Keratinocyte (primary cell): ENCODE measurements around the gene ABCA7. TPM values are rescaled to one million over a fixed set of nuclear protein-coding genes. Genes with fewer than 3 reads are reported as not detected.

Experiments
- DNase-seq: peaks from one replicate; pipeline ENCODE4 v3.0.0-alpha.2; 2011; ENCODE audit warnings: low read depth, missing footprints, low spot score
- FAIRE-seq: peaks from 2 replicates; lab custom pipeline; 2011; peaks lifted over from hg19 to GRCh38; lab: Jason Lieb, UNC
- H2AFZ ChIP-seq: 2 replicates; pipeline ENCODE4 v1.6.0; 2012; ENCODE audit warnings: low read length, control low read depth, inconsistent platforms; ENCODE audit not compliant: control insufficient read depth
- H3K27ac ChIP-seq: 2 replicates; pipeline ENCODE4 v1.5.1; 2011; ENCODE audit warnings: low read length; ENCODE audit not compliant: control insufficient read depth, insufficient read depth
- H3K27me3 ChIP-seq: 3 replicates; pipeline ENCODE4 v1.6.0; 2011; ENCODE audit warnings: low read length; ENCODE audit not compliant: control insufficient read depth, insufficient read depth; ENCODE audit errors: extremely low read depth
- H3K36me3 ChIP-seq, 2 experiments: 2 replicates in 1 of 2; 3 replicates in 1 of 2; pipeline ENCODE4 v1.5.1; 2011; ENCODE audit warnings: low read length in 2 of 2, mild to moderate bottlenecking in 1 of 2; ENCODE audit not compliant: control insufficient read depth in 2 of 2, insufficient read depth in 2 of 2; ENCODE audit errors: extremely low read depth in 1 of 2
- H3K4me1 ChIP-seq: 3 replicates; pipeline ENCODE4 v1.5.1; 2011; ENCODE audit warnings: low read length; ENCODE audit not compliant: control insufficient read depth, insufficient read depth; ENCODE audit errors: extremely low read depth
- H3K4me2 ChIP-seq: 3 replicates; pipeline ENCODE4 v1.6.0; 2011; ENCODE audit warnings: low read depth, low read length; ENCODE audit not compliant: control insufficient read depth, insufficient read depth; ENCODE audit errors: extremely low read depth
- H3K4me3 ChIP-seq, 3 experiments: fragments of 200-600 bp in 1 of 3; sonication (generic) in 1 of 3; 2 replicates in 2 of 3; 3 replicates in 1 of 3; pipeline ENCODE4 v1.5.1; 2011 to 2016; ENCODE audit warnings: low read length in 3 of 3, mild to moderate bottlenecking in 3 of 3, control low read depth in 2 of 3, inconsistent platforms in 1 of 3, low read depth in 1 of 3, mixed read lengths in 1 of 3, mixed run types in 1 of 3, moderate library complexity in 1 of 3; ENCODE audit not compliant: control insufficient read depth in 2 of 3, insufficient read depth in 2 of 3; ENCODE audit errors: extremely low read depth in 1 of 3
- H3K79me2 ChIP-seq: 2 replicates; pipeline ENCODE4 v1.6.0; 2012; ENCODE audit warnings: low read length; ENCODE audit not compliant: control insufficient read depth, insufficient read depth
- H3K9ac ChIP-seq: 3 replicates; pipeline ENCODE4 v1.6.0; 2011; ENCODE audit warnings: low read length; ENCODE audit not compliant: control insufficient read depth, insufficient read depth; ENCODE audit errors: extremely low read depth
- H3K9me1 ChIP-seq: 3 replicates; pipeline ENCODE4 v1.6.0; 2011; ENCODE audit warnings: low read length; ENCODE audit not compliant: control insufficient read depth, insufficient read depth; ENCODE audit errors: extremely low read depth
- H3K9me3 ChIP-seq: 2 replicates; pipeline ENCODE4 v1.5.1; 2012; ENCODE audit warnings: low read depth, low read length; ENCODE audit not compliant: control insufficient read depth
- H4K20me1 ChIP-seq: 3 replicates; pipeline ENCODE4 v1.6.0; 2011; ENCODE audit warnings: low read length; ENCODE audit not compliant: control insufficient read depth, insufficient read depth; ENCODE audit errors: extremely low read depth
- EZH2 ChIP-seq: IDR thresholded peaks from one replicate; pipeline ENCODE4 v1.6.1; 2012; ENCODE audit warnings: inconsistent platforms, mild to moderate bottlenecking, low read length, moderate library complexity
- dilution Hi-C: fragments of 300-500 bp; cut with MboI; formaldehyde crosslinking; loops from one replicate; pipeline ENCODE4 v1.7.0; 2020; ENCODE audit warnings: low sequenced_read_pairs; ENCODE audit not compliant: extremely low pct_ligation_motif_present
- polyA plus RNA-seq, 5 experiments: library from polyadenylated mRNA; depleted of rRNA in 3 of 5; stranded (reverse) in 3 of 5; stranded (forward) in 1 of 5; unstranded in 1 of 5; fragments of >200 nt; gene quantifications; 1 replicate in 1 of 5; 2 replicates in 3 of 5; 3 replicates in 1 of 5; pipeline versions ENCODE4 v1.2.1 to v1.2.3, GENCODE V29; 2011 to 2012; ENCODE audit warnings: missing spikeins in 2 of 5, low read depth in 1 of 5, low replicate concordance in 1 of 5
- TF ChIP-seq, protein P1 (sequence below), 3 experiments: IDR thresholded peaks in 1 of 3; conservative IDR thresholded peaks in 1 of 3; optimal IDR thresholded peaks in 1 of 3; 2 replicates in 2 of 3; 3 replicates in 1 of 3; pipeline versions ENCODE3 to v1.5.1; 2011; ENCODE audit warnings: low read length in 3 of 3, mild to moderate bottlenecking in 3 of 3, moderate library complexity in 2 of 3, control low read depth in 1 of 3, inconsistent platforms in 1 of 3; ENCODE audit not compliant: insufficient read depth in 2 of 3; ENCODE audit errors: extremely low read depth in 1 of 3

Gene ABCA7
- polyA plus RNA-seq, 1 donor (not counting 4 experiments of a cell fraction or from before 2014, with no cell fraction given): 7.4 TPM

DNA sequence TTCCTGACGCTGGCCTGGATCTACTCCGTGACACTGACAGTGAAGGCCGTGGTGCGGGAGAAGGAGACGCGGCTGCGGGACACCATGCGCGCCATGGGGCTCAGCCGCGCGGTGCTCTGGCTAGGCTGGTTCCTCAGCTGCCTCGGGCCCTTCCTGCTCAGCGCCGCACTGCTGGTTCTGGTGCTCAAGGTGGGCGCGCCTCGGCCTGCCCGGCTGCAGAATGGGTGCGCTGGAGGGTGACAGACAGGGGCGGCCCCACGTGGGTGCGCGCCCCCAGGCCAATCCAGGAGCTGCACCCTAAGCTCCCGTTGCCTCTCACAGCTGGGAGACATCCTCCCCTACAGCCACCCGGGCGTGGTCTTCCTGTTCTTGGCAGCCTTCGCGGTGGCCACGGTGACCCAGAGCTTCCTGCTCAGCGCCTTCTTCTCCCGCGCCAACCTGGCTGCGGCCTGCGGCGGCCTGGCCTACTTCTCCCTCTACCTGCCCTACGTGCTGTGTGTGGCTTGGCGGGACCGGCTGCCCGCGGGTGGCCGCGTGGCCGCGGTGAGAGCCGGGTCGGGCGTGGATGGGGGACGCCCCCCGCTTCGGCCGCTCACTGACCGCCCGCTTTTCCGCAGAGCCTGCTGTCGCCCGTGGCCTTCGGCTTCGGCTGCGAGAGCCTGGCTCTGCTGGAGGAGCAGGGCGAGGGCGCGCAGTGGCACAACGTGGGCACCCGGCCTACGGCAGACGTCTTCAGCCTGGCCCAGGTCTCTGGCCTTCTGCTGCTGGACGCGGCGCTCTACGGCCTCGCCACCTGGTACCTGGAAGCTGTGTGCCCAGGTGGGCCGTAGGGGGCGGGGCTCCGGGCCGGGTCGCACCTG lies 7.2 kb downstream of the ABCA7 start:
- no peak for TF ChIP-seq EZH2
- TF ChIP-seq, protein P1, sequence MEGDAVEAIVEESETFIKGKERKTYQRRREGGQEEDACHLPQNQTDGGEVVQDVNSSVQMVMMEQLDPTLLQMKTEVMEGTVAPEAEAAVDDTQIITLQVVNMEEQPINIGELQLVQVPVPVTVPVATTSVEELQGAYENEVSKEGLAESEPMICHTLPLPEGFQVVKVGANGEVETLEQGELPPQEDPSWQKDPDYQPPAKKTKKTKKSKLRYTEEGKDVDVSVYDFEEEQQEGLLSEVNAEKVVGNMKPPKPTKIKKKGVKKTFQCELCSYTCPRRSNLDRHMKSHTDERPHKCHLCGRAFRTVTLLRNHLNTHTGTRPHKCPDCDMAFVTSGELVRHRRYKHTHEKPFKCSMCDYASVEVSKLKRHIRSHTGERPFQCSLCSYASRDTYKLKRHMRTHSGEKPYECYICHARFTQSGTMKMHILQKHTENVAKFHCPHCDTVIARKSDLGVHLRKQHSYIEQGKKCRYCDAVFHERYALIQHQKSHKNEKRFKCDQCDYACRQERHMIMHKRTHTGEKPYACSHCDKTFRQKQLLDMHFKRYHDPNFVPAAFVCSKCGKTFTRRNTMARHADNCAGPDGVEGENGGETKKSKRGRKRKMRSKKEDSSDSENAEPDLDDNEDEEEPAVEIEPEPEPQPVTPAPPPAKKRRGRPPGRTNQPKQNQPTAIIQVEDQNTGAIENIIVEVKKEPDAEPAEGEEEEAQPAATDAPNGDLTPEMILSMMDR (optimal IDR thresholded peaks at IDR 0.05 in 1 of 3, IDR thresholded peaks at IDR 0.05 in 1 of 3, conservative IDR thresholded peaks at IDR 0.05 in 1 of 3; ENCODE audit: extremely low read depth in 1 of 3, insufficient read depth in 2 of 3, low read length in 3 of 3): no peak
- H3K79me2 ChIP-seq: no peaks in the 10 kb centered on the region
- H3K9me3 ChIP-seq: no peaks in the 10 kb centered on the region
- H3K4me2 ChIP-seq: no peak overlapping the region
- DNase-seq: no peak
- H3K36me3 ChIP-seq: peaks cover 0 to 9% of the 10 kb centered on the region in 2 experiments
- H3K4me3 ChIP-seq: no peak overlapping the region
- peaks cover 11% of the 10 kb centered on the region for H3K4me1 ChIP-seq
- H3K9ac ChIP-seq: no peak overlapping the region
- H3K27me3 ChIP-seq: no peaks in the 10 kb centered on the region
- no peak overlapping the region for H3K27ac ChIP-seq
- H4K20me1 ChIP-seq: no peaks in the 10 kb centered on the region
- no peak overlapping the region for H2AFZ ChIP-seq
- H3K9me1 ChIP-seq: no peaks in the 10 kb centered on the region
- dilution Hi-C loops: no loop called here
- no peak for FAIRE-seq

DNA sequence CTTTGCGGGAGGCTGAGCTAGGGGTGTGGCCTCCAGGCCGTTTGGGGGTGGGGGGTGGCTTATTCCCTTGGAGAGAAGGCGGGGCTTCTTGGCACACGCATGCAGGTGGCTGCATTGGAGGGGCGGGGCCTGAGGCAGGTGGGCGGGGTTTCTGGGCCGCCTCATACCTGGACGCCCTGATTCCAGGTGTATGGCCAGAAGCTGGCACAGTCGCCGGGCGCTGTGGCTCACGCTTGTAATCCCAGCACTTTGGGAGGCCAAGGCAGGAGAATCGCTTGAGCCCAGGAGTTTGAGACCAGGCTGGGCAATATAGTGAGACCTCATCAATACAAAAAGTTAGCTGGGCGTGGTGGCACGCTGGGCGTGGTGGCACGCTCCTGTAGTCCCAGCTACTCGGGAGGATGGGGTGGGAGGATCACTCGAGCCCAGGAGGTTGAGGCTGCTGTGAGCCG lies 7.8 kb downstream of the ABCA7 start:
- Histone ChIP-seq H3K36me3 (peaks cover 0 to 9% of the 10 kb centered on the region in 2 experiments), H3K9me3 (no peaks in the 10 kb centered on the region), H3K4me2 (no peak overlapping the region), H3K4me1 (peaks cover 5% of the 10 kb centered on the region), H3K4me3 (no peak overlapping the region), H3K27ac (no peak overlapping the region), H3K9ac (no peak overlapping the region), H3K27me3 (no peaks in the 10 kb centered on the region), H3K79me2 (no peaks in the 10 kb centered on the region), H2AFZ (no peak overlapping the region), H4K20me1 (no peaks in the 10 kb centered on the region), H3K9me1 (no peaks in the 10 kb centered on the region)
- FAIRE-seq (no peak), DNase-seq (no peak)
- dilution Hi-C loops: no loop called here
- TF ChIP-seq, protein P1 (optimal IDR thresholded peaks at IDR 0.05 in 1 of 3, IDR thresholded peaks at IDR 0.05 in 1 of 3, conservative IDR thresholded peaks at IDR 0.05 in 1 of 3; ENCODE audit: extremely low read depth in 1 of 3, insufficient read depth in 2 of 3, low read length in 3 of 3): no peak
- no peak for TF ChIP-seq EZH2
